Keratinocyte (primary cell): Measurements from ENCODE around the gene TTBK1. TPM values are rescaled to one million over a fixed set of nuclear protein-coding genes. Genes with fewer than 3 reads are reported as not detected.

ENCODE experiments used
- DNase-seq: peaks from one replicate; pipeline ENCODE4 v3.0.0-alpha.2; 2011; ENCODE audit warnings: low read depth, missing footprints, low spot score
- FAIRE-seq: peaks from 2 replicates; lab custom pipeline; 2011; peaks lifted over from hg19 to GRCh38; lab: Jason Lieb, UNC
- H2AFZ ChIP-seq: 2 replicates; pipeline ENCODE4 v1.6.0; 2012; ENCODE audit warnings: low read length, control low read depth, inconsistent platforms; ENCODE audit not compliant: control insufficient read depth
- H3K27ac ChIP-seq: 2 replicates; pipeline ENCODE4 v1.5.1; 2011; ENCODE audit warnings: low read length; ENCODE audit not compliant: control insufficient read depth, insufficient read depth
- H3K27me3 ChIP-seq: 3 replicates; pipeline ENCODE4 v1.6.0; 2011; ENCODE audit warnings: low read length; ENCODE audit not compliant: control insufficient read depth, insufficient read depth; ENCODE audit errors: extremely low read depth
- H3K36me3 ChIP-seq, 2 experiments: 2 replicates in 1 of 2; 3 replicates in 1 of 2; pipeline ENCODE4 v1.5.1; 2011; ENCODE audit warnings: low read length in 2 of 2, mild to moderate bottlenecking in 1 of 2; ENCODE audit not compliant: control insufficient read depth in 2 of 2, insufficient read depth in 2 of 2; ENCODE audit errors: extremely low read depth in 1 of 2
- H3K4me1 ChIP-seq: 3 replicates; pipeline ENCODE4 v1.5.1; 2011; ENCODE audit warnings: low read length; ENCODE audit not compliant: control insufficient read depth, insufficient read depth; ENCODE audit errors: extremely low read depth
- H3K4me2 ChIP-seq: 3 replicates; pipeline ENCODE4 v1.6.0; 2011; ENCODE audit warnings: low read depth, low read length; ENCODE audit not compliant: control insufficient read depth, insufficient read depth; ENCODE audit errors: extremely low read depth
- H3K4me3 ChIP-seq, 3 experiments: fragments of 200-600 bp in 1 of 3; sonication (generic) in 1 of 3; 2 replicates in 2 of 3; 3 replicates in 1 of 3; pipeline ENCODE4 v1.5.1; 2011 to 2016; ENCODE audit warnings: low read length in 3 of 3, mild to moderate bottlenecking in 3 of 3, control low read depth in 2 of 3, inconsistent platforms in 1 of 3, low read depth in 1 of 3, mixed read lengths in 1 of 3, mixed run types in 1 of 3, moderate library complexity in 1 of 3; ENCODE audit not compliant: control insufficient read depth in 2 of 3, insufficient read depth in 2 of 3; ENCODE audit errors: extremely low read depth in 1 of 3
- H3K79me2 ChIP-seq: 2 replicates; pipeline ENCODE4 v1.6.0; 2012; ENCODE audit warnings: low read length; ENCODE audit not compliant: control insufficient read depth, insufficient read depth
- H3K9ac ChIP-seq: 3 replicates; pipeline ENCODE4 v1.6.0; 2011; ENCODE audit warnings: low read length; ENCODE audit not compliant: control insufficient read depth, insufficient read depth; ENCODE audit errors: extremely low read depth
- H3K9me1 ChIP-seq: 3 replicates; pipeline ENCODE4 v1.6.0; 2011; ENCODE audit warnings: low read length; ENCODE audit not compliant: control insufficient read depth, insufficient read depth; ENCODE audit errors: extremely low read depth
- H3K9me3 ChIP-seq: 2 replicates; pipeline ENCODE4 v1.5.1; 2012; ENCODE audit warnings: low read depth, low read length; ENCODE audit not compliant: control insufficient read depth
- H4K20me1 ChIP-seq: 3 replicates; pipeline ENCODE4 v1.6.0; 2011; ENCODE audit warnings: low read length; ENCODE audit not compliant: control insufficient read depth, insufficient read depth; ENCODE audit errors: extremely low read depth
- CTCF ChIP-seq, 3 experiments: IDR thresholded peaks in 1 of 3; conservative IDR thresholded peaks in 1 of 3; optimal IDR thresholded peaks in 1 of 3; 2 replicates in 2 of 3; 3 replicates in 1 of 3; pipeline versions ENCODE3 to v1.5.1; 2011; ENCODE audit warnings: low read length in 3 of 3, mild to moderate bottlenecking in 3 of 3, moderate library complexity in 2 of 3, control low read depth in 1 of 3, inconsistent platforms in 1 of 3; ENCODE audit not compliant: insufficient read depth in 2 of 3; ENCODE audit errors: extremely low read depth in 1 of 3
- EZH2 ChIP-seq: IDR thresholded peaks from one replicate; pipeline ENCODE4 v1.6.1; 2012; ENCODE audit warnings: inconsistent platforms, mild to moderate bottlenecking, low read length, moderate library complexity
- dilution Hi-C: fragments of 300-500 bp; cut with MboI; formaldehyde crosslinking; loops from one replicate; pipeline ENCODE4 v1.7.0; 2020; ENCODE audit warnings: low sequenced_read_pairs; ENCODE audit not compliant: extremely low pct_ligation_motif_present
- polyA plus RNA-seq, 5 experiments: library from polyadenylated mRNA; depleted of rRNA in 3 of 5; stranded (reverse) in 3 of 5; stranded (forward) in 1 of 5; unstranded in 1 of 5; fragments of >200 nt; gene quantifications; 1 replicate in 1 of 5; 2 replicates in 3 of 5; 3 replicates in 1 of 5; pipeline versions ENCODE4 v1.2.1 to v1.2.3, GENCODE V29; 2011 to 2012; ENCODE audit warnings: missing spikeins in 2 of 5, low read depth in 1 of 5, low replicate concordance in 1 of 5

TTBK1 gene
- polyA plus RNA-seq, 1 donor (not counting 4 experiments of a cell fraction or from before 2014, with no cell fraction given): not detected

DNA sequence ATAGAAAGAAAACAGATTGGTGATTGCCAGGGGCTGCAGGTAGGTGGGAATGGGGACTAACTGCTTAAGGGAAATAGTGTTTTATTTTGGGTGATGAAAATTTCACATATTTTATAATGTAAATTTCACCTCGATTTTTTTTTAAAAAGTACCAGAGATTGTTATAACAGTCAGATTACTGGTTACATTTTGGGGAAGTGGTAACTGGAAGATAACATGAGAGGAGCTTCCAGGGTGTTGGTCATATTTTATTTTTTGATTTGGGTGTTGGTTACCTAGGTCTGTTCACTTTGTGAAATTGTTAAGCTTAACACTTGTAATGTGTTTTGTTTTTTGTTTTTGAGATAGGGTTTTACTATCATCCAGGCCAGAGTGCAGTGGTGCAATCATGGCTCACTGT, 82.6 kb downstream of the TTBK1 start:
- Histone ChIP-seq H3K4me1 (no peaks in the 10 kb centered on the region), H4K20me1 (no peaks in the 10 kb centered on the region), H3K27ac (no peak overlapping the region), H3K9me1 (no peaks in the 10 kb centered on the region), H3K9ac (no peak overlapping the region), H3K4me2 (no peak overlapping the region), H2AFZ (no peak overlapping the region), H3K9me3 (no peaks in the 10 kb centered on the region), H3K79me2 (no peaks in the 10 kb centered on the region), H3K4me3 (no peak overlapping the region), H3K27me3 (no peaks in the 10 kb centered on the region), H3K36me3 (no peaks in the 10 kb centered on the region)
- TF ChIP-seq CTCF (optimal IDR thresholded peaks at IDR 0.05 in 1 of 3, IDR thresholded peaks at IDR 0.05 in 1 of 3, conservative IDR thresholded peaks at IDR 0.05 in 1 of 3; ENCODE audit: extremely low read depth in 1 of 3, insufficient read depth in 2 of 3, low read length in 3 of 3) (no peak), EZH2 (no peak)
- DNase-seq (no peak), FAIRE-seq (no peak)
- dilution Hi-C loops: no loop called here

GRCh38 chr6:43328528-43328927, 85.2 kb downstream of the TTBK1 start:
- H3K79me2 ChIP-seq: no peaks in the 10 kb centered on the region
- no peaks in the 10 kb centered on the region for H4K20me1 ChIP-seq
- FAIRE-seq: no peak
- DNase-seq: no peak
- dilution Hi-C loops: no loop called here
- TF ChIP-seq CTCF (optimal IDR thresholded peaks at IDR 0.05 in 1 of 3, IDR thresholded peaks at IDR 0.05 in 1 of 3, conservative IDR thresholded peaks at IDR 0.05 in 1 of 3; ENCODE audit: extremely low read depth in 1 of 3, insufficient read depth in 2 of 3, low read length in 3 of 3): no peak
- no peak for TF ChIP-seq EZH2
- H2AFZ ChIP-seq: no peak overlapping the region
- no peaks in the 10 kb centered on the region for H3K9me3 ChIP-seq
- H3K9ac ChIP-seq: no peak overlapping the region
- H3K4me1 ChIP-seq: no peaks in the 10 kb centered on the region
- no peak overlapping the region for H3K4me2 ChIP-seq
- no peaks in the 10 kb centered on the region for H3K9me1 ChIP-seq
- H3K36me3 ChIP-seq: no peaks in the 10 kb centered on the region
- no peaks in the 10 kb centered on the region for H3K27me3 ChIP-seq
- no peak overlapping the region for H3K27ac ChIP-seq
- H3K4me3 ChIP-seq: no peak overlapping the region
